Measurements from ENCODE around the gene LMO7. TPM values are rescaled to one million over a fixed set of nuclear protein-coding genes. Genes with fewer than 3 reads are reported as not detected.

The LMO7 gene
- total and polyA plus RNA-seq, 4 donors, result 17.5 to 69.6 (median 38.2) TPM

GRCh38 chr13:75703769-75704168 lies 67.6 kb downstream of the LMO7 start:
- Histone ChIP-seq H3K27me3 (ENCODE audit: control insufficient read depth in 4 of 4, insufficient read depth in 4 of 4, low read length in 3 of 4) (no peaks in the 10 kb centered on the region), H3K36me3 (ENCODE audit: control insufficient read depth in 4 of 4, insufficient read depth in 3 of 4, low read depth in 1 of 4, low read length in 3 of 4) (no peaks in the 10 kb centered on the region), H3K9me3 (ENCODE audit: control insufficient read depth in 4 of 4, low read length in 3 of 4) (no peaks in the 10 kb centered on the region), H3K9ac (ENCODE audit: low read depth in 1 of 2, low read length in 2 of 2) (no peak overlapping the region), H3K27ac (ENCODE audit: low read depth in 1 of 2, low read length in 2 of 2) (no peak overlapping the region), H3K4me1 (ENCODE audit: control insufficient read depth in 4 of 4, insufficient read depth in 4 of 4, low read length in 3 of 4) (no peaks in the 10 kb centered on the region), H3K4me3 (ENCODE audit: low read depth in 1 of 3, low read length in 3 of 3) (no peak overlapping the region)
- WGBS, result over 99% methylated on average over 2 of the region's 2 CpGs
- no peak for DNase-seq (ENCODE audit: low spot score)
- no peak for TF ChIP-seq EGR1 (IDR thresholded peaks at IDR 0.05; ENCODE audit: low read depth in 2 of 2)
- TF ChIP-seq JUND (IDR thresholded peaks at IDR 0.05), result no peak
- no peak for TF ChIP-seq FOXA2 (IDR thresholded peaks at IDR 0.05)
- no peak for TF ChIP-seq REST (IDR thresholded peaks at IDR 0.05)
- TF ChIP-seq RXRA (IDR thresholded peaks at IDR 0.05), result no peak
- TF ChIP-seq RAD21 (IDR thresholded peaks at IDR 0.05), result no peak
- no peak for TF ChIP-seq ATF3 (IDR thresholded peaks at IDR 0.05)
- TF ChIP-seq YY1 (IDR thresholded peaks at IDR 0.05), result no peak
- TF ChIP-seq TAF1 (conservative IDR thresholded peaks at IDR 0.05), result no peak
- no peak for TF ChIP-seq GABPA (IDR thresholded peaks at IDR 0.05 in 1 of 2, conservative IDR thresholded peaks at IDR 0.05 in 1 of 2)
- no peak for TF ChIP-seq CTCF (IDR thresholded peaks at IDR 0.05; ENCODE audit: low read depth, low read length, missing input control)
- no peak for TF ChIP-seq NR2F2 (IDR thresholded peaks at IDR 0.05)
- TF ChIP-seq ZBTB33 (IDR thresholded peaks at IDR 0.05), result no peak
- no peak for TF ChIP-seq HNF4A (conservative IDR thresholded peaks at IDR 0.05)
- no peak for TF ChIP-seq FOXA1 (IDR thresholded peaks at IDR 0.05)
- TF ChIP-seq MAX (IDR thresholded peaks at IDR 0.05), result no peak
- TF ChIP-seq SP1 (IDR thresholded peaks at IDR 0.05), result no peak
- TF ChIP-seq HNF4G (IDR thresholded peaks at IDR 0.05), result no peak
